Ovary (tissue), 3 donors: ENCODE data around the gene SLC22A15.
"Not testable (repeated sequence)": the region's sequence is repeated elsewhere in the genome, so short reads cannot be mapped to it uniquely, and the experiment has no call there.

Source experiments
- EP300 ChIP-seq: sonication (generic); formaldehyde crosslinking; IDR thresholded peaks from one replicate; pipeline ENCODE4 v1.6.1; 2017; ENCODE audit warnings: antibody characterized with exemption
- POLR2A ChIP-seq: fragments of 450-650 bp; IDR thresholded peaks from one replicate; pipeline ENCODE4 v1.6.1; 2017; ENCODE audit warnings: antibody characterized with exemption, mild to moderate bottlenecking, moderate library complexity
- TF ChIP-seq, protein P1 (sequence below), 3 donors: fragments of 450-650 bp in 2 of 3; fragments of 200-600 bp in 1 of 3; IDR thresholded peaks; one replicate each; pipeline versions ENCODE4 v1.5.1 to v1.8.0; 2016 to 2022; ENCODE audit warnings: antibody characterized with exemption in 3 of 3, mild to moderate bottlenecking in 1 of 3
- donor health status: DM: no; HTN: no; CAD: no.

GRCh38 chr1:116046933-116047332, 70.6 kb downstream of the SLC22A15 start:
- TF ChIP-seq, protein P1, sequence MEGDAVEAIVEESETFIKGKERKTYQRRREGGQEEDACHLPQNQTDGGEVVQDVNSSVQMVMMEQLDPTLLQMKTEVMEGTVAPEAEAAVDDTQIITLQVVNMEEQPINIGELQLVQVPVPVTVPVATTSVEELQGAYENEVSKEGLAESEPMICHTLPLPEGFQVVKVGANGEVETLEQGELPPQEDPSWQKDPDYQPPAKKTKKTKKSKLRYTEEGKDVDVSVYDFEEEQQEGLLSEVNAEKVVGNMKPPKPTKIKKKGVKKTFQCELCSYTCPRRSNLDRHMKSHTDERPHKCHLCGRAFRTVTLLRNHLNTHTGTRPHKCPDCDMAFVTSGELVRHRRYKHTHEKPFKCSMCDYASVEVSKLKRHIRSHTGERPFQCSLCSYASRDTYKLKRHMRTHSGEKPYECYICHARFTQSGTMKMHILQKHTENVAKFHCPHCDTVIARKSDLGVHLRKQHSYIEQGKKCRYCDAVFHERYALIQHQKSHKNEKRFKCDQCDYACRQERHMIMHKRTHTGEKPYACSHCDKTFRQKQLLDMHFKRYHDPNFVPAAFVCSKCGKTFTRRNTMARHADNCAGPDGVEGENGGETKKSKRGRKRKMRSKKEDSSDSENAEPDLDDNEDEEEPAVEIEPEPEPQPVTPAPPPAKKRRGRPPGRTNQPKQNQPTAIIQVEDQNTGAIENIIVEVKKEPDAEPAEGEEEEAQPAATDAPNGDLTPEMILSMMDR (IDR thresholded peaks at IDR 0.05): not testable (repeated sequence)
- not testable (repeated sequence) for TF ChIP-seq EP300, POLR2A
